HCT116 (cell line): ENCODE results near the gene CHID1. TPM values are rescaled to one million over a fixed set of nuclear protein-coding genes. Genes with fewer than 3 reads are reported as not detected.

Experiments
- ATAC-seq: fragments of 200-7000 bp; cut with Tn5 transposase; 2 replicates; pipeline ENCODE4 v1.9.1; 2020; ENCODE audit warnings: mild to moderate bottlenecking, moderate library complexity
- BruUV-seq: library from RNA; stranded (reverse); fragments of 400-500 nt; replicated peaks from 2 replicates; lab custom pipeline; 2021; lab: Mats Ljungman, UMichigan
- CTCF ChIA-PET: fragments of 300-600 bp; sonication (Branson Sonifier 250); formaldehyde crosslinking; loops from one replicate; lab custom pipeline; 2021; ENCODE audit warnings: antibody characterized with exemption; lab: Charles Lee
- POLR2A ChIA-PET: fragments of 300-600, 350-600 bp; sonication (Branson Sonifier 250); formaldehyde crosslinking; loops from one replicate; lab custom pipeline; 2021; ENCODE audit warnings: antibody characterized with exemption; lab: Charles Lee
- RAD21 ChIA-PET, 2 experiments: fragments of 300-600 bp; sonication (Branson Sonifier 250); formaldehyde crosslinking; loops; one replicate each; lab custom pipeline; 2023; ENCODE audit warnings: low total read pairs in 2 of 2; ENCODE audit not compliant: uncharacterized antibody in 2 of 2, unreplicated experiment in 2 of 2, low non-redundant PET in 1 of 2; lab: Charles Lee
- DNase-seq: peaks from one replicate; pipeline ENCODE4 v3.0.0-alpha.2; 2010; ENCODE audit warnings: low read depth, low spot score
- H2AFZ ChIP-seq: fragments of 200-600 bp; shearing (Covaris generic), sonication (generic); 2 replicates; pipeline ENCODE4 v1.6.1; 2017; ENCODE audit warnings: low read depth, mixed run types, mixed read lengths, antibody characterized with exemption, low read length; ENCODE audit not compliant: poor library complexity, severe bottlenecking
- H3K27ac ChIP-seq: 2 replicates; pipeline ENCODE4 v1.5.1; 2012; ENCODE audit warnings: low read depth, low read length
- H3K27me3 ChIP-seq: fragments of 200-600 bp; sonication (generic); 2 replicates; pipeline ENCODE4 v1.6.1; 2016; ENCODE audit warnings: mixed run types, low read length, mixed read lengths; ENCODE audit not compliant: insufficient read depth
- H3K36me3 ChIP-seq, 2 experiments: fragments of 200-500 bp in 1 of 2; fragments of 200-600 bp in 1 of 2; sonication (Bioruptor generic) in 1 of 2; sonication (generic) in 1 of 2; 2 replicates each; pipeline versions ENCODE4 v1.5.1 to v1.6.1; 2014 to 2016; ENCODE audit warnings: low read length in 2 of 2, inconsistent platforms in 1 of 2, mixed read lengths in 1 of 2, mixed run types in 1 of 2; ENCODE audit not compliant: insufficient read depth in 2 of 2, control insufficient read depth in 1 of 2
- H3K4me1 ChIP-seq, 2 experiments: fragments of 200-600 bp in 1 of 2; sonication (generic) in 1 of 2; 2 replicates each; pipeline versions ENCODE4 v1.5.1 to v1.6.1; 2012 to 2017; ENCODE audit warnings: low read length in 2 of 2, inconsistent platforms in 1 of 2, mild to moderate bottlenecking in 1 of 2, mixed read lengths in 1 of 2, mixed run types in 1 of 2, moderate library complexity in 1 of 2; ENCODE audit not compliant: insufficient read depth in 2 of 2, control insufficient read depth in 1 of 2
- H3K4me2 ChIP-seq: fragments of 200-600 bp; sonication (generic); 2 replicates; pipeline ENCODE4 v1.6.1; 2017; ENCODE audit warnings: mixed run types, low read length, mixed read lengths
- H3K4me3 ChIP-seq, 2 experiments: fragments of 200-600 bp in 1 of 2; sonication (generic) in 1 of 2; replicated peaks in 1 of 2; 2 replicates each; pipeline ENCODE4 v1.5.1; 2011 to 2016; ENCODE audit warnings: low read length in 2 of 2, control low read depth in 1 of 2, low read depth in 1 of 2, mild to moderate bottlenecking in 1 of 2, mixed read lengths in 1 of 2, mixed run types in 1 of 2
- H3K79me2 ChIP-seq: fragments of 200-600 bp; sonication (generic); 2 replicates; pipeline ENCODE4 v1.6.1; 2017; ENCODE audit warnings: mild to moderate bottlenecking, mixed run types, low read length, moderate library complexity, mixed read lengths; ENCODE audit not compliant: insufficient read depth
- H3K9ac ChIP-seq: fragments of 200-600 bp; sonication (generic); 2 replicates; pipeline ENCODE4 v1.6.1; 2016; ENCODE audit warnings: low read length, mixed read lengths
- H3K9me2 ChIP-seq: fragments of 200-600 bp; sonication (generic), shearing (Covaris generic); 2 replicates; pipeline ENCODE4 v1.6.1; 2017; ENCODE audit warnings: mixed run types, mild to moderate bottlenecking, moderate library complexity; ENCODE audit not compliant: insufficient read depth
- H3K9me3 ChIP-seq, 2 experiments: fragments of 200-500 bp in 1 of 2; fragments of 200-600 bp in 1 of 2; sonication (Bioruptor generic) in 1 of 2; sonication (generic) in 1 of 2; 2 replicates each; pipeline ENCODE4 v1.6.1; 2014 to 2017; ENCODE audit warnings: low read length in 2 of 2, mixed read lengths in 2 of 2, inconsistent platforms in 1 of 2, low read depth in 1 of 2, mild to moderate bottlenecking in 1 of 2, mixed run types in 1 of 2, moderate library complexity in 1 of 2; ENCODE audit not compliant: control insufficient read depth in 1 of 2, insufficient read depth in 1 of 2
- H4K20me1 ChIP-seq: fragments of 200-600 bp; sonication (generic), shearing (Covaris generic); 2 replicates; pipeline ENCODE4 v1.6.1; 2017; ENCODE audit warnings: mixed run types, mild to moderate bottlenecking, moderate library complexity; ENCODE audit not compliant: insufficient read depth
- CBX3 ChIP-seq: IDR thresholded peaks from 2 replicates; pipeline ENCODE4 v1.6.1; 2012; ENCODE audit warnings: low read depth
- CEBPB ChIP-seq: IDR thresholded peaks from 2 replicates; pipeline ENCODE4 v1.6.1; 2012; ENCODE audit warnings: low read depth
- CTCF ChIP-seq, 3 experiments: fragments of 200-600 bp in 1 of 3; sonication (generic) in 1 of 3; IDR thresholded peaks in 2 of 3; conservative IDR thresholded peaks in 1 of 3; 2 replicates each; pipeline ENCODE4 v1.5.1; 2012 to 2017; ENCODE audit warnings: low read depth in 2 of 3, low read length in 2 of 3, antibody characterized with exemption in 1 of 3, borderline replicate concordance in 1 of 3, control low read depth in 1 of 3, mild to moderate bottlenecking in 1 of 3, mixed read lengths in 1 of 3, mixed run types in 1 of 3, moderate library complexity in 1 of 3; ENCODE audit not compliant: insufficient read depth in 1 of 3
- EGR1 ChIP-seq: IDR thresholded peaks from 2 replicates; pipeline ENCODE4 v1.6.1; 2012; ENCODE audit warnings: low read depth
- EZH2 ChIP-seq: fragments of 200-600 bp; sonication (generic); IDR thresholded peaks from 2 replicates; pipeline ENCODE4 v1.6.1; 2017; ENCODE audit warnings: antibody characterized with exemption, mixed run types
- FOSL1 ChIP-seq: IDR thresholded peaks from 2 replicates; pipeline ENCODE4 v1.6.1; 2012; ENCODE audit warnings: low read depth
- JUND ChIP-seq: IDR thresholded peaks from 2 replicates; pipeline ENCODE4 v1.6.1; 2012
- MAX ChIP-seq: IDR thresholded peaks from 2 replicates; pipeline ENCODE4 v1.6.1; 2012
- POLR2A ChIP-seq: IDR thresholded peaks from 2 replicates; pipeline ENCODE4 v1.7.0; 2011; ENCODE audit warnings: borderline replicate concordance; ENCODE audit not compliant: insufficient read depth, insufficient read length; ENCODE audit errors: extremely low read depth
- POLR2AphosphoS5 ChIP-seq: IDR thresholded peaks from 2 replicates; pipeline ENCODE4 v1.6.1; 2011; ENCODE audit warnings: mild to moderate bottlenecking, low read depth, low read length, moderate library complexity
- RAD21 ChIP-seq: IDR thresholded peaks from 2 replicates; pipeline ENCODE4 v1.6.1; 2012; ENCODE audit warnings: low read depth, mild to moderate bottlenecking
- REST ChIP-seq: IDR thresholded peaks from 2 replicates; pipeline ENCODE4 v1.6.1; 2012; ENCODE audit warnings: low read depth
- SIN3A ChIP-seq: IDR thresholded peaks from 2 replicates; pipeline ENCODE4 v1.6.1; 2012; ENCODE audit warnings: low read depth
- SP1 ChIP-seq: IDR thresholded peaks from 2 replicates; pipeline ENCODE4 v1.6.1; 2012; ENCODE audit warnings: low read depth
- SRF ChIP-seq: IDR thresholded peaks from 2 replicates; pipeline ENCODE4 v1.6.1; 2012; ENCODE audit warnings: low read depth
- TCF7L2 ChIP-seq: IDR thresholded peaks from 2 replicates; pipeline ENCODE4 v1.7.0; 2011; ENCODE audit warnings: borderline replicate concordance, inconsistent platforms; ENCODE audit not compliant: insufficient read depth, insufficient read length; ENCODE audit errors: extremely low read depth
- ZFX ChIP-seq: fragments of 450-650 bp; IDR thresholded peaks from 2 replicates; pipeline ENCODE4 v1.6.1; 2017
- ZNF274 ChIP-seq: fragments of 200-500 bp; sonication (Bioruptor generic); IDR thresholded peaks from 2 replicates; pipeline ENCODE4 v1.6.1; 2014; ENCODE audit warnings: mild to moderate bottlenecking, low read depth, low read length, inconsistent platforms
- intact Hi-C: fragments of 100-400 bp; cut with micrococcal nuclease; formaldehyde crosslinking; loops from 2 replicates; pipeline ENCODE4 v1.10.0; 2022
- total RNA-seq: library from RNA; stranded (reverse); gene quantifications from one replicate; pipeline ENCODE4 v1.2.1, GENCODE V29; 2021; ENCODE audit not compliant: unreplicated experiment
- TF ChIP-seq, protein P1 (sequence below): IDR thresholded peaks from 2 replicates; pipeline ENCODE4 v1.6.1; 2011; ENCODE audit warnings: mild to moderate bottlenecking, low read length, moderate library complexity; ENCODE audit not compliant: insufficient replicate concordance; ENCODE audit errors: extremely low read depth

CHID1 gene
- total RNA-seq, 1 experiment from 2014 or later: 102 TPM

- no peak overlapping the region for H2AFZ ChIP-seq
- peaks cover 10% of the 10 kb centered on the region; the same call in 1 of the 2 replicates for H3K79me2 ChIP-seq
- no peak overlapping the region for H3K9ac ChIP-seq
- ATAC-seq (no peak), DNase-seq (no peak)
- ChIA-PET RAD21 (no interaction called here), CTCF (no interaction called here), POLR2A (no interaction called here)
- H3K9me3 ChIP-seq: no peaks in the 10 kb centered on the region
- H3K4me3 ChIP-seq: no peak overlapping the region
- no peak overlapping the region for H3K27ac ChIP-seq
- H3K9me2 ChIP-seq: no peaks in the 10 kb centered on the region
- no TSS peak for BruUV-seq
- no peak overlapping the region for H3K4me2 ChIP-seq
- no peaks in the 10 kb centered on the region for H3K27me3 ChIP-seq
- H3K36me3 ChIP-seq: peaks cover 22 to 38% of the 10 kb centered on the region in 2 experiments; a peak in 3 of 4 replicates
- H4K20me1 ChIP-seq: no peaks in the 10 kb centered on the region
- TF ChIP-seq CTCF (IDR thresholded peaks at IDR 0.05 in 2 of 3, conservative IDR thresholded peaks at IDR 0.05 in 1 of 3; ENCODE audit: borderline replicate concordance in 1 of 3, insufficient read depth in 1 of 3, low read depth in 2 of 3, low read length in 2 of 3) (no peak), POLR2AphosphoS5 (no peak), MAX (no peak), RAD21 (no peak), ZNF274 (no peak), POLR2A (no peak), CEBPB (no peak), CBX3 (no peak), EZH2 (no peak), JUND (no peak), SRF (no peak), SIN3A (no peak), EGR1 (no peak), FOSL1 (no peak), TCF7L2 (no peak), REST (no peak), SP1 (no peak), ZFX (no peak)
- TF ChIP-seq, protein P1, sequence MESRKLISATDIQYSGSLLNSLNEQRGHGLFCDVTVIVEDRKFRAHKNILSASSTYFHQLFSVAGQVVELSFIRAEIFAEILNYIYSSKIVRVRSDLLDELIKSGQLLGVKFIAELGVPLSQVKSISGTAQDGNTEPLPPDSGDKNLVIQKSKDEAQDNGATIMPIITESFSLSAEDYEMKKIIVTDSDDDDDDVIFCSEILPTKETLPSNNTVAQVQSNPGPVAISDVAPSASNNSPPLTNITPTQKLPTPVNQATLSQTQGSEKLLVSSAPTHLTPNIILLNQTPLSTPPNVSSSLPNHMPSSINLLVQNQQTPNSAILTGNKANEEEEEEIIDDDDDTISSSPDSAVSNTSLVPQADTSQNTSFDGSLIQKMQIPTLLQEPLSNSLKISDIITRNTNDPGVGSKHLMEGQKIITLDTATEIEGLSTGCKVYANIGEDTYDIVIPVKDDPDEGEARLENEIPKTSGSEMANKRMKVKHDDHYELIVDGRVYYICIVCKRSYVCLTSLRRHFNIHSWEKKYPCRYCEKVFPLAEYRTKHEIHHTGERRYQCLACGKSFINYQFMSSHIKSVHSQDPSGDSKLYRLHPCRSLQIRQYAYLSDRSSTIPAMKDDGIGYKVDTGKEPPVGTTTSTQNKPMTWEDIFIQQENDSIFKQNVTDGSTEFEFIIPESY: no peak
- H3K4me1 ChIP-seq: no peaks in the 10 kb centered on the region
- intact Hi-C loops: no loop called here
These were observed 9.1 kb downstream of the CHID1 start for GRCh38 chr11:901452-902061.
